Sigmoid colon (tissue), 7 donors: ENCODE data around the gene EGR2. TPM values are rescaled to one million over a fixed set of nuclear protein-coding genes. Genes with fewer than 3 reads are reported as not detected.

Source experiments
- DNase-seq: peaks from one replicate; pipeline ENCODE4 v3.0.0-alpha.2; 2019
- H3K27ac ChIP-seq, 4 donors: fragments of 200-600 bp; sonication (generic); one replicate each; pipeline ENCODE4 v1.5.1; 2016 to 2019; ENCODE audit warnings: mild to moderate bottlenecking in 1 of 4
- H3K27me3 ChIP-seq, 3 donors: fragments of 200-600 bp; sonication (generic); one replicate each; pipeline ENCODE4 v1.5.1; 2019; ENCODE audit warnings: mild to moderate bottlenecking in 1 of 3
- H3K36me3 ChIP-seq, 4 donors: fragments of 200-600 bp; sonication (generic); one replicate each; pipeline ENCODE4 v1.5.1; 2016 to 2019
- H3K4me1 ChIP-seq, 4 donors: fragments of 200-600 bp; sonication (generic); one replicate each; pipeline ENCODE4 v1.5.1; 2017 to 2019
- H3K4me3 ChIP-seq, 4 donors: fragments of 200-600 bp; sonication (generic); one replicate each; pipeline ENCODE4 v1.5.1; 2017 to 2019; ENCODE audit warnings: mild to moderate bottlenecking in 2 of 4, moderate library complexity in 1 of 4
- H3K9me3 ChIP-seq, 4 donors: fragments of 200-600 bp in 3 of 4; sonication (generic) in 3 of 4; one replicate each; pipeline versions ENCODE4 v1.5.1 to v1.6.1; 2013 to 2019
- CTCF ChIP-seq, 4 experiments: fragments of 450-650 bp in 3 of 4; fragments of 200-600 bp in 1 of 4; IDR thresholded peaks; one replicate each; pipeline ENCODE4 v1.5.1; 2016 to 2019; ENCODE audit warnings: antibody characterized with exemption in 4 of 4, mild to moderate bottlenecking in 3 of 4, moderate library complexity in 2 of 4
- EP300 ChIP-seq, 4 donors: sonication (generic); formaldehyde crosslinking; IDR thresholded peaks; one replicate each; pipeline ENCODE4 v1.6.1; 2017; ENCODE audit warnings: antibody characterized with exemption in 4 of 4
- POLR2A ChIP-seq, 2 donors: fragments of 450-650 bp; IDR thresholded peaks; one replicate each; pipeline ENCODE4 v1.6.1; 2016; ENCODE audit warnings: antibody characterized with exemption in 2 of 2, mild to moderate bottlenecking in 2 of 2, moderate library complexity in 2 of 2
- POLR2AphosphoS5 ChIP-seq, 4 donors: sonication (generic); formaldehyde crosslinking; IDR thresholded peaks; one replicate each; pipeline ENCODE4 v1.6.1; 2017; ENCODE audit warnings: antibody characterized with exemption in 4 of 4
- WGBS, 2 donors: extraction: QIAGEN DNeasy Blood & Tissue Kit; methylation state at CpG; one replicate each; pipeline ENCODE4 v1.1.7; 2013; 5-methylcytosine and 5-hydroxymethylcytosine counted together
- intact Hi-C: fragments of 100-400 bp; cut with DNase I; formaldehyde crosslinking; loops from one replicate; pipeline ENCODE4 v1.15.1; 2023
- polyA plus RNA-seq, 3 donors: library from polyadenylated mRNA; stranded (reverse); fragments of 200-250 nt; gene quantifications; one replicate each; pipeline ENCODE4 v1.2.3, GENCODE V29; 2013
- total RNA-seq, 4 donors: library from RNA; depleted of rRNA; stranded (reverse); fragments of >200 nt; gene quantifications; one replicate each; pipeline ENCODE4 v1.1.0, GENCODE V29; 2016
- donor health status: healthy with polysubstance abuse.
- donor health status: Bipolar disorder and iron deficiency.
- donor health status: healthy.

EGR2 gene
- total and polyA plus RNA-seq, 7 donors = 0.23 to 3.4 (median 1.8) TPM

DNA sequence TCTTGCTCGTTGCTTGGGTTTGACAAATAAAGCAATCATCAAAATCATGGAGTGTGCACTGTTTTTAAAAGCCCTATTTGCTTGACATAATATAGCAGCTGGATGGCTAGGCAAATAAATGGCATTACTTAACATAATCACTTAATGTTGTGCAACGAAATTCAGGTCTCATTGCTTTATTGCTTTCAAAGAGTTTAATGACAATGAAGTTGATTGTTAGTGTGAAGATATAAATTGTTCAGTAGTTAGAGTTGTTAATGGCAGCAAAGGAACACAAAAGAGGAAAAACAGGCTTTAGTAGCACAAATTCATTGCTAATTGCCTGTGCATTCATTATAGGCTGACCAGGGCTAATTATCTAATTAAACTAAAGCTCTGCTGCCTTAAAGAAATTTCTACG is 19.3 kb downstream of the EGR2 start:
- no peaks in the 10 kb centered on the region for H3K27me3 ChIP-seq
- H3K27ac ChIP-seq = no peak overlapping the region
- H3K4me1 ChIP-seq = no peaks in the 10 kb centered on the region
- no peak for TF ChIP-seq CTCF (IDR thresholded peaks at IDR 0.05)
- TF ChIP-seq EP300 (IDR thresholded peaks at IDR 0.05) = no peak
- no peak for TF ChIP-seq POLR2A (IDR thresholded peaks at IDR 0.05)
- TF ChIP-seq POLR2AphosphoS5 (IDR thresholded peaks at IDR 0.05) = no peak
- no peaks in the 10 kb centered on the region for H3K36me3 ChIP-seq
- no peaks in the 10 kb centered on the region for H3K9me3 ChIP-seq
- no peak for DNase-seq
- intact Hi-C loops = no loop called here
- WGBS, 2 donors = 41 to 75% methylated on average over 3 of the region's 3 CpGs
- no peak overlapping the region for H3K4me3 ChIP-seq

DNA sequence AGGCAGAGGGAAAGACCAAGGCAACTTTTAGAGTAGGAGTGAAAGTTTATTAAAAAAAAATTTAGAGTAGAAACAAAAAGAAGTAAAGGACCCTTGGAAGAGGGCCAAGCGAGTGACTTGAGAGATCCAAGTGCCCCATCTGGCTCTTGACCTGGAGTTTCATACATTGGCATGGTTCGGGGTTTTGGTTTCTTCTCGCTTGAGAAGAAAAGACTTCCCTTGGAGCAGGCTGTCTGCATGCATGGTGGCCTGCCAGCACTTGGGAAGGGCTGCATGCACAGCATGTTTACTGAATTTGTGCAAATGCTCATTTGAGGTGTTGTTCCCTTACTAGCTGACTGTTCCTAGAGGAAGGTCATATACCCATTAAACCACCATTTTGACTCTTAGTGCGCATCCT is 20.4 kb downstream of the EGR2 start:
- intact Hi-C loops = no loop called here
- DNase-seq = no peak
- H3K36me3 ChIP-seq = no peaks in the 10 kb centered on the region
- H3K27me3 ChIP-seq = no peaks in the 10 kb centered on the region
- no peaks in the 10 kb centered on the region for H3K9me3 ChIP-seq
- H3K4me3 ChIP-seq = no peak overlapping the region
- H3K4me1 ChIP-seq = no peaks in the 10 kb centered on the region
- TF ChIP-seq POLR2A (IDR thresholded peaks at IDR 0.05) (no peak), CTCF (IDR thresholded peaks at IDR 0.05) (no peak), POLR2AphosphoS5 (IDR thresholded peaks at IDR 0.05) (no peak), EP300 (IDR thresholded peaks at IDR 0.05) (no peak)
- 88 to 93% methylated on average over 4 of the region's 4 CpGs for WGBS, 2 donors
- no peak overlapping the region for H3K27ac ChIP-seq

DNA sequence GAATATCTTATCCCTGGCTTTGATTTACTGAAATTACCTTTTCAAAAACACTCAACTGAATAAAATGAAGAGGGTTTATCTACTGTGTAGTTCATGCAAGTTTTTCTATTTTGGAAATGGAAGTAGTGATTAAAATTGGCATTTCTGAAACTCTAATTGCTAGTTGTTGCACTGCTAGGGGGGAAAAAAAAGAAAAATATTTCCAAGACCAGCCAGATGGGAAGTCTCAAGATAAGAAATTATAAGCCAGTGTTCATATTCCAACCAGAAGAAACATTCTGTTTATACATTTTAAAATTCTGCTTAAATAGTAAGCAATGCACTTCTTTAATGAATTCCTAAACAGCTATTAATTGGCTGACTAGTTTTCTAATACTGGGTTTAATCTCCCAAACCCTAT is 21.1 kb downstream of the EGR2 start:
- TF ChIP-seq CTCF (IDR thresholded peaks at IDR 0.05) (no peak), EP300 (IDR thresholded peaks at IDR 0.05) (no peak), POLR2AphosphoS5 (IDR thresholded peaks at IDR 0.05) (no peak), POLR2A (IDR thresholded peaks at IDR 0.05) (no peak)
- Histone ChIP-seq H3K27me3 (no peaks in the 10 kb centered on the region), H3K4me1 (no peaks in the 10 kb centered on the region), H3K4me3 (no peak overlapping the region), H3K9me3 (no peaks in the 10 kb centered on the region), H3K36me3 (no peaks in the 10 kb centered on the region), H3K27ac (no peak overlapping the region)
- intact Hi-C loops = no loop called here
- no peak for DNase-seq

GRCh38 chr10:62794306-62794705 is 21.9 kb downstream of the EGR2 start:
- Histone ChIP-seq H3K27ac (no peak overlapping the region), H3K27me3 (no peaks in the 10 kb centered on the region), H3K4me1 (peaks cover 0 to 1% (median 0%) of the 10 kb centered on the region in 4 donors), H3K4me3 (no peak overlapping the region), H3K36me3 (no peaks in the 10 kb centered on the region), H3K9me3 (no peaks in the 10 kb centered on the region)
- no peak for TF ChIP-seq CTCF (IDR thresholded peaks at IDR 0.05)
- no peak for TF ChIP-seq POLR2AphosphoS5 (IDR thresholded peaks at IDR 0.05)
- no peak for TF ChIP-seq POLR2A (IDR thresholded peaks at IDR 0.05)
- no peak for TF ChIP-seq EP300 (IDR thresholded peaks at IDR 0.05)
- 79 to 87% methylated on average over 1 of the region's 1 CpG for WGBS, 2 donors
- intact Hi-C loops = no loop called here
- no peak for DNase-seq

DNA sequence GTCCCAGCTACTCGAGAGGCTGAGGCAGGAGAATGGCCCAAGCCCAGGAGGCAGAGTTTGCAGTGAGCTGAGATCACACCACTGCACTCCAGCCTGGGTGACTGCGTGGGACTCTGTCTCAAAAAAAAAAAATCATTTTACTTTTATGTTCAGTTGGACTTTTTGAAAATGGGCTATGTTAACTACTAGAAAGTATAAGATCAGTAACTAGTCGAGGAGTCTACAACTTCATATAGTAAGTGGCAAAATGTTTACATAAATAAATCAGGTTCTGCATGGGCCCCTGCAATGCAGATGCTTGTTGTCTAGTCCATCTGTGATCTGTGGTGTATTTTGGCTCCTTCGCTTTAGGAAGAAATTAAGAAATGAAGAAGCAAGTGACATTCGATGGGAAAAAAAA is 23.9 kb downstream of the EGR2 start:
- Histone ChIP-seq H3K36me3 (no peaks in the 10 kb centered on the region), H3K27me3 (no peaks in the 10 kb centered on the region), H3K4me1 (peaks cover 0 to 8% (median 0%) of the 10 kb centered on the region in 4 donors), H3K4me3 (no peak overlapping the region), H3K9me3 (no peaks in the 10 kb centered on the region), H3K27ac (no peak overlapping the region)
- DNase-seq = no peak
- intact Hi-C loops = no loop called here
- 86% methylated on average over 5 of the region's 5 CpGs for WGBS, 2 donors
- no peak for TF ChIP-seq EP300 (IDR thresholded peaks at IDR 0.05)
- TF ChIP-seq POLR2A (IDR thresholded peaks at IDR 0.05) = no peak
- TF ChIP-seq POLR2AphosphoS5 (IDR thresholded peaks at IDR 0.05) = no peak
- TF ChIP-seq CTCF (IDR thresholded peaks at IDR 0.05) = no peak
